SK-N-SH treated with all-trans-retinoic acid at 6 μM for 48 hours (cell line): ENCODE data around the gene TSHZ3.

Experiments
- ESRRG ChIP-seq: fragments of 250-450 bp; sonication (Bioruptor Pico); IDR thresholded peaks from 2 replicates; pipeline ENCODE4 v1.6.1; 2021; ENCODE audit warnings: mild to moderate bottlenecking
- GLIS3 ChIP-seq: fragments of 250-450 bp; sonication (Bioruptor Pico); IDR thresholded peaks from 2 replicates; pipeline ENCODE4 v1.5.0; 2020; ENCODE audit warnings: mild to moderate bottlenecking, moderate library complexity
- PATZ1 ChIP-seq: fragments of 250-450 bp; sonication (Bioruptor Pico); IDR thresholded peaks from 2 replicates; pipeline ENCODE4 v1.8.0; 2020; ENCODE audit warnings: mild to moderate bottlenecking, moderate library complexity, borderline replicate concordance
- TOX ChIP-seq: fragments of 250-450 bp; sonication (Bioruptor Pico); IDR thresholded peaks from 2 replicates; pipeline ENCODE4 v1.8.0; 2021; ENCODE audit warnings: mild to moderate bottlenecking, moderate library complexity, borderline replicate concordance
- TSHZ2 ChIP-seq: fragments of 250-450 bp; sonication (Bioruptor Pico); IDR thresholded peaks from 2 replicates; pipeline ENCODE4 v1.5.0; 2020; ENCODE audit warnings: mild to moderate bottlenecking, moderate library complexity
- ZC3H10 ChIP-seq: fragments of 250-450 bp; sonication (Bioruptor Pico); IDR thresholded peaks from 2 replicates; pipeline ENCODE4 v1.5.1; 2021; ENCODE audit warnings: mild to moderate bottlenecking, moderate library complexity
- ZFP3 ChIP-seq: fragments of 250-450 bp; sonication (Bioruptor Pico); IDR thresholded peaks from 2 replicates; pipeline ENCODE4 v1.5.0; 2020; ENCODE audit warnings: mild to moderate bottlenecking, moderate library complexity
- ZNF565 ChIP-seq: fragments of 450-650 bp; formaldehyde crosslinking; conservative IDR thresholded peaks from 2 replicates; pipeline ENCODE4 v1.5.0; 2020; ENCODE audit warnings: low read depth, mild to moderate bottlenecking, moderate library complexity
- ZNF70 ChIP-seq: fragments of 450-650 bp; formaldehyde crosslinking; IDR thresholded peaks from 2 replicates; pipeline ENCODE4 v1.5.0; 2020; ENCODE audit warnings: mild to moderate bottlenecking, moderate library complexity

- TF ChIP-seq TOX (CRISPR knock-in tag) (no peak), ZFP3 (no peak), GLIS3 (CRISPR knock-in tag) (no peak), PATZ1 (CRISPR knock-in tag) (no peak), TSHZ2 (CRISPR knock-in tag) (no peak), ESRRG (CRISPR knock-in tag) (no peak), ZNF70 (CRISPR knock-in tag) (no peak), ZC3H10 (CRISPR knock-in tag) (no peak), ZNF565 (no peak)
Measured at GRCh38 chr19:31256593-31256960, 92.7 kb downstream of the TSHZ3 start.
